ENCODE data around the gene RARB. TPM values are rescaled to one million over a fixed set of nuclear protein-coding genes. Genes with fewer than 3 reads are reported as not detected.
A peak's percentile ranks its signal among the peaks of the same experiment; 100 is the strongest.

RARB gene
- total and polyA plus RNA-seq, 2 experiments from 2014 or later: 0.14 to 0.42 TPM

DNA sequence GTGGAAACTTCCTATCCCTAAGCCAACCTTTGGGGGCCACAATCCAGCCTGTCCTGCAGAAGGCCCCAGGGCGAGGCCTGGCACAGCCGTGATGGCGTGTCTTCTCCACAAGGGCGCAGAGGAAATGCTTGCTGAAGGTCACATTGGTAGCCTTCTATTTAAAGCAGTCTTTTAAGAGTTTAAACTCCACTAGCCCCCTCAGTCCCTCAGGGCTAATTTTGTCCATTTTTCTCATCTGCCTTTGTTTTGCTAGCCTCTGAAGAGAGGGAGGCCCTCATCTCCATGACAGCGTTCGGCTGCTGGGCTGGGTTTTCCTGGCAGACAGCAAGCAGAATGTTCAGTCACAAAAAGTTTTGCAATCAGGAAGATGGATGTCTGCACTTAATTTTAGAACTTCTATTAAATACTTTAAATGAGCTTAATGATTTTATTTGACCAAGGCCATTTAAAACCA lies 40.8 kb downstream of the RARB start (continued):
- no peak for TF ChIP-seq ETS1 (IDR thresholded peaks at IDR 0.05)

DNA sequence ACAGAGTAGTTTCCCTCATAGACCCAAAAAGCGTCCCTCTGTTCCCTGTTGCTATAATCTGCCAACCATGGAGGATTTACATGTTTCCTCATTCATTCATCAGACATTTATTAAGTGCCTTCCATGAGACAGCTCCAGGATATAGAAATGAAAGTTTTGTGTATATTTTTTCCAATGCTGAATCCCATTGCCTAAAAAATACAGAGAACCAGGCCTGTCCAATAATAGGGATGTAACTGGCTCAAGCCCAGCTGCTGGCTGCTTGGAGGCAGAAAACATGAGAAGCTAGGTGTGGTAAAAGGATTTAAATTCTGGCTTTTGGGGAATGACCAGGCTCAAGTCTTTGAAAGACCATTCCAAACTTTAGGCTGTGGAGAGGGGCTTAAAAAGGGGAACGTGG lies 41.5 kb downstream of the RARB start:
- H3F3A ChIP-seq (replicated peaks; ENCODE audit: low read depth): no peaks in the 10 kb centered on the region

More for the DNA sequence above, 41.5 kb downstream of the RARB start:
- TF ChIP-seq, protein P1, sequence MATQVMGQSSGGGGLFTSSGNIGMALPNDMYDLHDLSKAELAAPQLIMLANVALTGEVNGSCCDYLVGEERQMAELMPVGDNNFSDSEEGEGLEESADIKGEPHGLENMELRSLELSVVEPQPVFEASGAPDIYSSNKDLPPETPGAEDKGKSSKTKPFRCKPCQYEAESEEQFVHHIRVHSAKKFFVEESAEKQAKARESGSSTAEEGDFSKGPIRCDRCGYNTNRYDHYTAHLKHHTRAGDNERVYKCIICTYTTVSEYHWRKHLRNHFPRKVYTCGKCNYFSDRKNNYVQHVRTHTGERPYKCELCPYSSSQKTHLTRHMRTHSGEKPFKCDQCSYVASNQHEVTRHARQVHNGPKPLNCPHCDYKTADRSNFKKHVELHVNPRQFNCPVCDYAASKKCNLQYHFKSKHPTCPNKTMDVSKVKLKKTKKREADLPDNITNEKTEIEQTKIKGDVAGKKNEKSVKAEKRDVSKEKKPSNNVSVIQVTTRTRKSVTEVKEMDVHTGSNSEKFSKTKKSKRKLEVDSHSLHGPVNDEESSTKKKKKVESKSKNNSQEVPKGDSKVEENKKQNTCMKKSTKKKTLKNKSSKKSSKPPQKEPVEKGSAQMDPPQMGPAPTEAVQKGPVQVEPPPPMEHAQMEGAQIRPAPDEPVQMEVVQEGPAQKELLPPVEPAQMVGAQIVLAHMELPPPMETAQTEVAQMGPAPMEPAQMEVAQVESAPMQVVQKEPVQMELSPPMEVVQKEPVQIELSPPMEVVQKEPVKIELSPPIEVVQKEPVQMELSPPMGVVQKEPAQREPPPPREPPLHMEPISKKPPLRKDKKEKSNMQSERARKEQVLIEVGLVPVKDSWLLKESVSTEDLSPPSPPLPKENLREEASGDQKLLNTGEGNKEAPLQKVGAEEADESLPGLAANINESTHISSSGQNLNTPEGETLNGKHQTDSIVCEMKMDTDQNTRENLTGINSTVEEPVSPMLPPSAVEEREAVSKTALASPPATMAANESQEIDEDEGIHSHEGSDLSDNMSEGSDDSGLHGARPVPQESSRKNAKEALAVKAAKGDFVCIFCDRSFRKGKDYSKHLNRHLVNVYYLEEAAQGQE (IDR thresholded peaks at IDR 0.05; ENCODE audit: unreplicated experiment): no peak
- no peak for TF ChIP-seq STAT1 (IDR thresholded peaks at IDR 0.05; ENCODE audit: unreplicated experiment)
- no peak for TF ChIP-seq POLR2AphosphoS5 (IDR thresholded peaks at IDR 0.05; ENCODE audit: low read depth)
- TF ChIP-seq CREB1 (CRISPR knock-in tag; IDR thresholded peaks at IDR 0.05; ENCODE audit: low read depth): no peak
- no peak for TF ChIP-seq EZH2phosphoT487 (IDR thresholded peaks at IDR 0.05; ENCODE audit: unreplicated experiment)
- no peak for TF ChIP-seq EZH2 (IDR thresholded peaks at IDR 0.05; ENCODE audit: low read depth, unreplicated experiment)
- TF ChIP-seq ZNF462 (CRISPR knock-in tag; IDR thresholded peaks at IDR 0.05): no peak
- TF ChIP-seq, protein P2, sequence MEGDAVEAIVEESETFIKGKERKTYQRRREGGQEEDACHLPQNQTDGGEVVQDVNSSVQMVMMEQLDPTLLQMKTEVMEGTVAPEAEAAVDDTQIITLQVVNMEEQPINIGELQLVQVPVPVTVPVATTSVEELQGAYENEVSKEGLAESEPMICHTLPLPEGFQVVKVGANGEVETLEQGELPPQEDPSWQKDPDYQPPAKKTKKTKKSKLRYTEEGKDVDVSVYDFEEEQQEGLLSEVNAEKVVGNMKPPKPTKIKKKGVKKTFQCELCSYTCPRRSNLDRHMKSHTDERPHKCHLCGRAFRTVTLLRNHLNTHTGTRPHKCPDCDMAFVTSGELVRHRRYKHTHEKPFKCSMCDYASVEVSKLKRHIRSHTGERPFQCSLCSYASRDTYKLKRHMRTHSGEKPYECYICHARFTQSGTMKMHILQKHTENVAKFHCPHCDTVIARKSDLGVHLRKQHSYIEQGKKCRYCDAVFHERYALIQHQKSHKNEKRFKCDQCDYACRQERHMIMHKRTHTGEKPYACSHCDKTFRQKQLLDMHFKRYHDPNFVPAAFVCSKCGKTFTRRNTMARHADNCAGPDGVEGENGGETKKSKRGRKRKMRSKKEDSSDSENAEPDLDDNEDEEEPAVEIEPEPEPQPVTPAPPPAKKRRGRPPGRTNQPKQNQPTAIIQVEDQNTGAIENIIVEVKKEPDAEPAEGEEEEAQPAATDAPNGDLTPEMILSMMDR (conservative IDR thresholded peaks at IDR 0.05; ENCODE audit: low read depth in 2 of 2): no peak
- no peak for TF ChIP-seq ZNF114 (CRISPR knock-in tag; IDR thresholded peaks at IDR 0.05)
- no peak for TF ChIP-seq ZNF331 (CRISPR knock-in tag; IDR thresholded peaks at IDR 0.05; ENCODE audit: low read depth)
- TF ChIP-seq NANOG (IDR thresholded peaks at IDR 0.05; ENCODE audit: borderline replicate concordance): no peak
- no peaks in the 10 kb centered on the region for H4K20me1 ChIP-seq (replicated peaks; ENCODE audit: insufficient read depth)
- H3K4me3 ChIP-seq: no peak overlapping the region
- no peak overlapping the region for H3K4me2 ChIP-seq
- DNase-seq (ENCODE audit: low spot score) (no peak), ATAC-seq (no peak)
- H3K27me3 ChIP-seq (ENCODE audit: insufficient read depth): no peaks in the 10 kb centered on the region
- H3K27ac ChIP-seq (ENCODE audit: low read depth): no peak overlapping the region
- peaks cover 2% of the 10 kb centered on the region for H3K27me3 Mint-ChIP-seq (ENCODE audit: insufficient read depth, low read depth, poor library complexity)
- H3K79me2 ChIP-seq (replicated peaks; ENCODE audit: insufficient read depth): no peaks in the 10 kb centered on the region
- no peaks in the 10 kb centered on the region for H3K36me3 Mint-ChIP-seq (ENCODE audit: low read depth)
- peaks cover 6% of the 10 kb centered on the region; the same call in 1 of the 2 replicates for H3K9me2 ChIP-seq (ENCODE audit: insufficient read depth)
- H3K4me1 ChIP-seq (ENCODE audit: insufficient read depth): peaks cover 15% of the 10 kb centered on the region
- no peaks in the 10 kb centered on the region for H3K9me3 Mint-ChIP-seq
- peak overlapping the region; percentile 69 for H2AFZ ChIP-seq
- no peak overlapping the region for H3K4me3 Mint-ChIP-seq
- H3K27ac Mint-ChIP-seq: no peak overlapping the region
- H3K4me1 Mint-ChIP-seq: peaks cover 18% of the 10 kb centered on the region
- H3K36me3 ChIP-seq (ENCODE audit: insufficient read depth): no peaks in the 10 kb centered on the region

Data from GM23338 (cell line).